GM21447 (cell line): ENCODE measurements around the gene IL12RB1.
A peak's percentile ranks its signal among the peaks of the same experiment; 100 is the strongest.

ENCODE experiments used
- ATAC-seq: cut with Tn5 transposase; IDR thresholded peaks from one replicate; pipeline ENCODE4 v1.9.1; 2021; ENCODE audit not compliant: unreplicated experiment

IL12RB1 gene

GRCh38 chr19:18086590-18087138, at the start of gene IL12RB1:
Gene IL12RB1 (minus strand): TSS chr19:18086934. CDS start chr19:18086823, 111 bp downstream.
- no peak for ATAC-seq

- ATAC-seq: no peak
These were observed 49.2 kb upstream of the IL12RB1 start for GRCh38 chr19:18135712-18136584.

GRCh38 chr19:18131841-18132596, 45.3 kb upstream of the IL12RB1 start:
- no peak for ATAC-seq

GRCh38 chr19:18130523-18131242, 43.9 kb upstream of the IL12RB1 start:
- ATAC-seq: no peak

GRCh38 chr19:18128805-18129204, 42.1 kb upstream of the IL12RB1 start:
- no peak for ATAC-seq

GRCh38 chr19:18128044-18128443, 41.3 kb upstream of the IL12RB1 start:
- no peak for ATAC-seq

GRCh38 chr19:18126097-18126496, 39.4 kb upstream of the IL12RB1 start:
- no peak for ATAC-seq

GRCh38 chr19:18123819-18124218, 37.1 kb upstream of the IL12RB1 start:
- no peak for ATAC-seq

GRCh38 chr19:18122860-18123795, 36.4 kb upstream of the IL12RB1 start:
- ATAC-seq: no peak

- ATAC-seq: no peak
These were observed 35.7 kb upstream of the IL12RB1 start for GRCh38 chr19:18122424-18122823.

GRCh38 chr19:18121166-18121565, 34.4 kb upstream of the IL12RB1 start:
- ATAC-seq: no peak

- ATAC-seq: no peak
These were observed 33.4 kb upstream of the IL12RB1 start for GRCh38 chr19:18120127-18120526.

GRCh38 chr19:18119717-18120105, 33.0 kb upstream of the IL12RB1 start:
- ATAC-seq: no peak

GRCh38 chr19:18119013-18119716, 32.4 kb upstream of the IL12RB1 start:
- no peak for ATAC-seq

- no peak for ATAC-seq
These were observed 31.8 kb upstream of the IL12RB1 start for GRCh38 chr19:18118420-18119012.

GRCh38 chr19:18117692-18118378, 31.1 kb upstream of the IL12RB1 start:
- ATAC-seq: peak; percentile 58

- ATAC-seq: no peak
These were observed 30.6 kb upstream of the IL12RB1 start for GRCh38 chr19:18117364-18117691.

GRCh38 chr19:18114483-18114882, 27.7 kb upstream of the IL12RB1 start:
- ATAC-seq: no peak

- no peak for ATAC-seq
These were observed 27.1 kb upstream of the IL12RB1 start for GRCh38 chr19:18113827-18114226.
